ENCODE data around the gene PGLYRP1.

The PGLYRP1 gene

GRCh38 chr19:46035546-46035945 is 12.7 kb upstream of the PGLYRP1 start:
- ChIA-PET POLR2A (no interaction called here), CTCF (interaction anchor here (1.0 kb wide), 1 partner anchor 230 kb away, joined by 3 read pairs; no protein-coding TSS in a partner anchor)
- no peak for DNase-seq (ENCODE audit: extremely low spot score)
- no peak for TF ChIP-seq CTCF (IDR thresholded peaks at IDR 0.05; ENCODE audit: control extremely low read depth, extremely low read depth, low read depth, missing control alignments)

GRCh38 chr19:46033401-46033800 is 10.5 kb upstream of the PGLYRP1 start:
- POLR2A ChIA-PET: no interaction called here
- DNase-seq (ENCODE audit: extremely low spot score): no peak
- no peak for TF ChIP-seq CTCF (IDR thresholded peaks at IDR 0.05; ENCODE audit: control extremely low read depth, extremely low read depth, low read depth, missing control alignments)
- CTCF ChIA-PET: interaction anchor here (1.5 to 3.2 kb wide), 4 partner anchors 15 to 231 kb away, joined by 4 to 20 read pairs (median 6); no protein-coding TSS in a partner anchor

GRCh38 chr19:46032597-46033025 is 9.8 kb upstream of the PGLYRP1 start:
- ChIA-PET CTCF (interaction anchor here (0.8 to 3.2 kb wide), 5 partner anchors 10 to 232 kb away, joined by 3 to 20 read pairs (median 4); no protein-coding TSS in a partner anchor), POLR2A (no interaction called here)
- no peak for TF ChIP-seq CTCF (IDR thresholded peaks at IDR 0.05; ENCODE audit: control extremely low read depth, extremely low read depth, low read depth, missing control alignments)
- no peak for DNase-seq (ENCODE audit: extremely low spot score)

GRCh38 chr19:46031781-46032596 is 9.1 kb upstream of the PGLYRP1 start:
- ChIA-PET CTCF (interaction anchor here (0.8 to 3.2 kb wide), 5 partner anchors 10 to 233 kb away, joined by 3 to 20 read pairs (median 4); no protein-coding TSS in a partner anchor), POLR2A (no interaction called here)
- no peak for DNase-seq (ENCODE audit: extremely low spot score)
- TF ChIP-seq CTCF (IDR thresholded peaks at IDR 0.05; ENCODE audit: control extremely low read depth, extremely low read depth, low read depth, missing control alignments): no peak

- TF ChIP-seq CTCF (IDR thresholded peaks at IDR 0.05; ENCODE audit: control extremely low read depth, extremely low read depth, low read depth, missing control alignments): no peak
- no peak for DNase-seq (ENCODE audit: extremely low spot score)
- ChIA-PET POLR2A (no interaction called here), CTCF (no interaction called here)
Observed at GRCh38 chr19:46030812-46031550, 8.1 kb upstream of the PGLYRP1 start.

- no peak for TF ChIP-seq CTCF (IDR thresholded peaks at IDR 0.05; ENCODE audit: control extremely low read depth, extremely low read depth, low read depth, missing control alignments)
- no peak for DNase-seq (ENCODE audit: extremely low spot score)
- POLR2A ChIA-PET: no interaction called here
- CTCF ChIA-PET: interaction anchor here (1.0 to 5.2 kb wide), 6 partner anchors 9 to 240 kb away, joined by 3 to 91 read pairs (median 8); no protein-coding TSS in a partner anchor
Observed at GRCh38 chr19:46025835-46026234, 3.0 kb upstream of the PGLYRP1 start.

Data from GM10248 (cell line).